ENCODE data around the gene PRKAR2B. TPM values are rescaled to one million over a fixed set of nuclear protein-coding genes. Genes with fewer than 3 reads are reported as not detected.

PRKAR2B gene
- total RNA-seq, 4 donors from 2014 or later, result 5.0 to 6.9 (median 6.3) TPM

GRCh38 chr7:107206706-107207105 is 162.2 kb downstream of the PRKAR2B start:
- no peak for DNase-seq (ENCODE audit: low spot score in 2 of 2)
- TF ChIP-seq POLR2A (IDR thresholded peaks at IDR 0.05) (no peak), CTCF (IDR thresholded peaks at IDR 0.05) (no peak)
- H3K4me3 ChIP-seq (ENCODE audit: low read depth, poor library complexity, severe bottlenecking), result no peak overlapping the region
- intact Hi-C loops (cut with DNase I; ENCODE audit: low total_unique reads), result no loop called here
- 44 to 54% methylated on average over 3 of the region's 3 CpGs for WGBS, 2 donors

GRCh38 chr7:107207459-107207858 is 163.0 kb downstream of the PRKAR2B start:
- DNase-seq (ENCODE audit: low spot score in 2 of 2), result no peak
- TF ChIP-seq CTCF (IDR thresholded peaks at IDR 0.05), result no peak
- no peak for TF ChIP-seq POLR2A (IDR thresholded peaks at IDR 0.05)
- intact Hi-C loops (cut with DNase I; ENCODE audit: low total_unique reads), result no loop called here
- no peak overlapping the region for H3K4me3 ChIP-seq (ENCODE audit: low read depth, poor library complexity, severe bottlenecking)
- 80 to 89% methylated on average over 5 of the region's 5 CpGs for WGBS, 2 donors

- 38 to 47% methylated on average over 3 of the region's 3 CpGs for WGBS, 2 donors
- H3K4me3 ChIP-seq (ENCODE audit: low read depth, poor library complexity, severe bottlenecking), result no peak overlapping the region
- no peak for DNase-seq (ENCODE audit: low spot score in 2 of 2)
- intact Hi-C loops (cut with DNase I; ENCODE audit: low total_unique reads), result no loop called here
- TF ChIP-seq CTCF (IDR thresholded peaks at IDR 0.05) (no peak), POLR2A (IDR thresholded peaks at IDR 0.05) (no peak)
These were observed 163.6 kb downstream of the PRKAR2B start for GRCh38 chr7:107208024-107208521.

- DNase-seq (ENCODE audit: low spot score in 2 of 2), result no peak
- no peak for TF ChIP-seq CTCF (IDR thresholded peaks at IDR 0.05)
- WGBS, 2 donors, result 90 to 91% methylated on average over 5 of the region's 5 CpGs
- no peak overlapping the region for H3K4me3 ChIP-seq (ENCODE audit: low read depth, poor library complexity, severe bottlenecking)
- intact Hi-C loops (cut with DNase I; ENCODE audit: low total_unique reads), result no loop called here
These were observed 164.1 kb downstream of the PRKAR2B start for GRCh38 chr7:107208563-107208962.

GRCh38 chr7:107209565-107209964 is 165.1 kb downstream of the PRKAR2B start:
- H3K4me3 ChIP-seq (ENCODE audit: low read depth, poor library complexity, severe bottlenecking), result no peak overlapping the region
- no peak for DNase-seq (ENCODE audit: low spot score in 2 of 2)
- intact Hi-C loops (cut with DNase I; ENCODE audit: low total_unique reads), result no loop called here
- 96 to 99% methylated on average over 4 of the region's 4 CpGs for WGBS, 2 donors
- TF ChIP-seq CTCF (IDR thresholded peaks at IDR 0.05) (no peak), POLR2A (IDR thresholded peaks at IDR 0.05) (no peak)

- 96 to 100% methylated on average over 4 of the region's 4 CpGs for WGBS, 2 donors
- DNase-seq (ENCODE audit: low spot score in 2 of 2), result no peak
- intact Hi-C loops (cut with DNase I; ENCODE audit: low total_unique reads), result no loop called here
- no peak overlapping the region for H3K4me3 ChIP-seq (ENCODE audit: low read depth, poor library complexity, severe bottlenecking)
- TF ChIP-seq CTCF (IDR thresholded peaks at IDR 0.05), result no peak
- TF ChIP-seq POLR2A (IDR thresholded peaks at IDR 0.05), result no peak
These were observed 165.9 kb downstream of the PRKAR2B start for GRCh38 chr7:107210400-107210799.

All from lower leg skin (tissue), 4 donors.